Neuronal stem cell (in vitro differentiated cells): ENCODE measurements around the gene TLE1.

Source experiments
- DNase-seq: peaks from one replicate; pipeline ENCODE4 v3.0.0-alpha.2; 2013; ENCODE audit warnings: low spot score
- H2AFZ ChIP-seq: one replicate; pipeline ENCODE4 v1.6.1; 2013; ENCODE audit warnings: mild to moderate bottlenecking, low read length, inconsistent platforms
- H2AK5ac ChIP-seq: 2 replicates; pipeline ENCODE4 v1.6.1; 2013; ENCODE audit warnings: low read depth, mild to moderate bottlenecking, inconsistent platforms, low read length, moderate library complexity, mixed read lengths
- H2BK120ac ChIP-seq: 2 replicates; pipeline ENCODE4 v1.6.1; 2013; ENCODE audit warnings: low read depth, mild to moderate bottlenecking, inconsistent platforms, low read length, moderate library complexity, mixed read lengths
- H2BK12ac ChIP-seq: one replicate; pipeline ENCODE4 v1.6.1; 2013; ENCODE audit warnings: low read length, inconsistent platforms
- H2BK15ac ChIP-seq: 2 replicates; pipeline ENCODE4 v1.6.1; 2013; ENCODE audit warnings: mild to moderate bottlenecking, low read length, inconsistent platforms, mixed read lengths
- H2BK5ac ChIP-seq: one replicate; pipeline ENCODE4 v1.6.1; 2013; ENCODE audit warnings: inconsistent platforms, mild to moderate bottlenecking, low read length, moderate library complexity
- H3K14ac ChIP-seq: one replicate; pipeline ENCODE4 v1.6.1; 2013; ENCODE audit warnings: low read length, inconsistent platforms
- H3K18ac ChIP-seq: 2 replicates; pipeline ENCODE4 v1.6.1; 2013; ENCODE audit warnings: low read length, inconsistent platforms
- H3K23ac ChIP-seq: 2 replicates; pipeline ENCODE4 v1.6.1; 2013; ENCODE audit warnings: low read depth, mild to moderate bottlenecking, mixed read lengths, low read length, inconsistent platforms; ENCODE audit not compliant: poor library complexity
- H3K27ac ChIP-seq: replicated peaks from 3 replicates; pipeline ENCODE4 v1.5.1; 2013; ENCODE audit warnings: low read length, inconsistent platforms
- H3K27me3 ChIP-seq, 3 experiments: 2 replicates each; pipeline ENCODE4 v1.6.1; 2013; ENCODE audit warnings: low read length in 3 of 3, mild to moderate bottlenecking in 2 of 3, inconsistent platforms in 1 of 3, low read depth in 1 of 3, mixed read lengths in 1 of 3, moderate library complexity in 1 of 3; ENCODE audit not compliant: control insufficient read depth in 3 of 3, insufficient read depth in 3 of 3
- H3K36me3 ChIP-seq, 2 donors: replicated peaks in 1 of 2; 2 replicates each; pipeline ENCODE4 v1.6.1; 2013; ENCODE audit warnings: low read length in 2 of 2; ENCODE audit not compliant: control insufficient read depth in 2 of 2, insufficient read depth in 2 of 2
- H3K4ac ChIP-seq: 2 replicates; pipeline ENCODE4 v1.6.1; 2013; ENCODE audit warnings: inconsistent platforms, mild to moderate bottlenecking, low read length, moderate library complexity
- H3K4me1 ChIP-seq, 2 donors: 1 replicate in 1 of 2; 2 replicates in 1 of 2; pipeline ENCODE4 v1.6.1; 2013; ENCODE audit warnings: low read length in 2 of 2, low read depth in 1 of 2; ENCODE audit not compliant: control insufficient read depth in 2 of 2, insufficient read depth in 1 of 2
- H3K4me2 ChIP-seq: one replicate; pipeline ENCODE4 v1.6.1; 2013; ENCODE audit warnings: mild to moderate bottlenecking, low read length, inconsistent platforms; ENCODE audit not compliant: insufficient read depth, poor library complexity, severe bottlenecking
- H3K4me3 ChIP-seq, 2 donors: 2 replicates each; pipeline ENCODE4 v1.5.1; 2013; ENCODE audit warnings: low read length in 2 of 2, mild to moderate bottlenecking in 2 of 2, inconsistent platforms in 1 of 2, moderate library complexity in 1 of 2
- H3K79me1 ChIP-seq: one replicate; pipeline ENCODE4 v1.6.1; 2013; ENCODE audit warnings: low read depth, mild to moderate bottlenecking, inconsistent platforms, low read length, moderate library complexity
- H3K9ac ChIP-seq: one replicate; pipeline ENCODE4 v1.6.1; 2013; ENCODE audit warnings: mild to moderate bottlenecking, low read depth, low read length, inconsistent platforms; ENCODE audit not compliant: poor library complexity
- H3K9me3 ChIP-seq, 2 donors: replicated peaks in 1 of 2; 2 replicates each; pipeline versions ENCODE3 to v1.6.1; 2013; ENCODE audit warnings: low read length in 2 of 2, mild to moderate bottlenecking in 2 of 2, inconsistent platforms in 1 of 2, low read depth in 1 of 2, mixed read lengths in 1 of 2, moderate library complexity in 1 of 2; ENCODE audit not compliant: control insufficient read depth in 2 of 2, insufficient read depth in 1 of 2
- H4K8ac ChIP-seq: one replicate; pipeline ENCODE4 v1.6.1; 2013; ENCODE audit warnings: low read depth, mild to moderate bottlenecking, inconsistent platforms, low read length, moderate library complexity
- H4K91ac ChIP-seq: one replicate; pipeline ENCODE4 v1.6.1; 2013; ENCODE audit warnings: low read length, low read depth, mild to moderate bottlenecking, inconsistent platforms; ENCODE audit not compliant: poor library complexity
- WGBS, 2 donors: extraction: QIAGEN DNeasy Blood & Tissue Kit; methylation state at CpG; one replicate each; pipeline ENCODE4 v1.1.7; 2013; ENCODE audit warnings: missing lambda C conversion rate in 2 of 2, mixed read lengths in 1 of 2; ENCODE audit not compliant: insufficient read length in 2 of 2, insufficient replicate concordance in 1 of 2; ENCODE audit errors: extremely low coverage in 2 of 2; 5-methylcytosine and 5-hydroxymethylcytosine counted together

The TLE1 gene

GRCh38 chr9:81586786-81587185 is 102.6 kb downstream of the TLE1 start:
- Histone ChIP-seq H3K27me3 (no peaks in the 10 kb centered on the region), H2AK5ac (no peak overlapping the region), H3K9ac (no peak overlapping the region), H4K8ac (no peak overlapping the region), H3K18ac (no peak overlapping the region), H3K4me2 (no peak overlapping the region), H3K4ac (no peak overlapping the region), H2BK120ac (no peak overlapping the region), H3K27ac (no peak overlapping the region), H2AFZ (no peak overlapping the region), H3K4me1 (peaks cover 7 to 16% of the 10 kb centered on the region in 2 donors), H2BK5ac (no peak overlapping the region), H3K23ac (no peak overlapping the region), H2BK15ac (no peak overlapping the region), H3K4me3 (no peak overlapping the region), H2BK12ac (no peak overlapping the region), H3K36me3 (peaks cover 6 to 84% of the 10 kb centered on the region in 2 donors), H3K79me1 (no peaks in the 10 kb centered on the region), H3K9me3 (no peaks in the 10 kb centered on the region), H3K14ac (no peak overlapping the region), H4K91ac (no peak overlapping the region)
- WGBS, 2 donors: no CpG with 5 or more reads among the region's 1 CpG
- no peak for DNase-seq

- no peak overlapping the region for H3K23ac ChIP-seq
- H3K4me2 ChIP-seq: no peak overlapping the region
- no CpG with 5 or more reads among the region's 11 CpGs for WGBS, 2 donors
- H3K9ac ChIP-seq: no peak overlapping the region
- no peak overlapping the region for H3K4me3 ChIP-seq
- H2BK120ac ChIP-seq: no peak overlapping the region
- no peak overlapping the region for H2AK5ac ChIP-seq
- H3K36me3 ChIP-seq: peaks cover 5 to 78% of the 10 kb centered on the region in 2 donors
- H3K14ac ChIP-seq: no peak overlapping the region
- no peaks in the 10 kb centered on the region for H3K27me3 ChIP-seq
- no peak overlapping the region for H2BK5ac ChIP-seq
- no peaks in the 10 kb centered on the region for H3K79me1 ChIP-seq
- H3K9me3 ChIP-seq: no peaks in the 10 kb centered on the region
- H2AFZ ChIP-seq: no peak overlapping the region
- no peak overlapping the region for H3K4ac ChIP-seq
- H4K8ac ChIP-seq: no peak overlapping the region
- H4K91ac ChIP-seq: no peak overlapping the region
- H2BK12ac ChIP-seq: no peak overlapping the region
- DNase-seq: no peak
- no peak overlapping the region for H3K27ac ChIP-seq
- H3K18ac ChIP-seq: no peak overlapping the region
- H3K4me1 ChIP-seq: peaks cover 7 to 17% of the 10 kb centered on the region in 2 donors
- no peak overlapping the region for H2BK15ac ChIP-seq
Observed at GRCh38 chr9:81585191-81585763, 104.1 kb downstream of the TLE1 start.

- Histone ChIP-seq H3K27me3 (no peaks in the 10 kb centered on the region), H3K4me3 (no peak overlapping the region), H2BK120ac (no peak overlapping the region), H3K18ac (no peak overlapping the region), H3K14ac (no peak overlapping the region), H3K36me3 (peaks cover 5 to 67% of the 10 kb centered on the region in 2 donors), H3K27ac (no peak overlapping the region), H3K9ac (no peak overlapping the region), H2AK5ac (no peak overlapping the region), H3K4me2 (no peak overlapping the region), H2BK12ac (no peak overlapping the region), H3K79me1 (no peaks in the 10 kb centered on the region), H3K9me3 (no peaks in the 10 kb centered on the region), H3K4ac (peak overlapping the region; percentile 10), H4K8ac (no peak overlapping the region), H3K23ac (no peak overlapping the region), H2BK15ac (no peak overlapping the region), H2AFZ (no peak overlapping the region), H4K91ac (no peak overlapping the region), H3K4me1 (peaks cover 7 to 16% of the 10 kb centered on the region in 2 donors), H2BK5ac (no peak overlapping the region)
- WGBS, 2 donors: no CpG with 5 or more reads among the region's 8 CpGs
- DNase-seq: no peak
Observed at GRCh38 chr9:81584099-81584498, 105.2 kb downstream of the TLE1 start.

- Histone ChIP-seq H3K4ac (no peak overlapping the region), H3K4me3 (no peak overlapping the region), H4K8ac (no peak overlapping the region), H3K4me2 (no peak overlapping the region), H2BK120ac (no peak overlapping the region), H3K14ac (no peak overlapping the region), H2BK12ac (no peak overlapping the region), H2BK5ac (no peak overlapping the region), H3K27me3 (no peaks in the 10 kb centered on the region), H3K79me1 (no peaks in the 10 kb centered on the region), H3K27ac (no peak overlapping the region), H2AFZ (no peak overlapping the region), H3K4me1 (peaks cover 0 to 5% of the 10 kb centered on the region in 2 donors), H4K91ac (no peak overlapping the region), H3K9ac (no peak overlapping the region), H3K9me3 (no peaks in the 10 kb centered on the region), H3K18ac (no peak overlapping the region), H3K23ac (no peak overlapping the region), H2BK15ac (no peak overlapping the region), H3K36me3 (peaks cover 5 to 48% of the 10 kb centered on the region in 2 donors), H2AK5ac (no peak overlapping the region)
- DNase-seq: no peak
- WGBS, 2 donors: no CpG with 5 or more reads among the region's 3 CpGs
Observed at GRCh38 chr9:81581986-81582385, 107.4 kb downstream of the TLE1 start.
